Karpas-422 (cell line): Measurements from ENCODE around the gene ANKS3. TPM values are rescaled to one million over a fixed set of nuclear protein-coding genes. Genes with fewer than 3 reads are reported as not detected.
A peak's percentile ranks its signal among the peaks of the same experiment; 100 is the strongest.

Experiments used
- DNase-seq: peaks from one replicate; pipeline ENCODE4 v3.0.0-alpha.2; 2015
- H2AFZ ChIP-seq: fragments of 200-600 bp; sonication (generic); 2 replicates; pipeline ENCODE4 v1.6.1; 2014; ENCODE audit warnings: antibody characterized with exemption, low read length, mixed read lengths
- H3K27ac ChIP-seq: fragments of 200-600 bp; sonication (generic); 2 replicates; pipeline ENCODE4 v1.5.1; 2014; ENCODE audit warnings: mild to moderate bottlenecking, low read length, moderate library complexity
- H3K27me3 ChIP-seq: fragments of 200-600 bp; sonication (generic); 2 replicates; pipeline ENCODE4 v1.6.1; 2014; ENCODE audit warnings: low read length, mixed read lengths
- H3K36me3 ChIP-seq: fragments of 200-600 bp; sonication (generic); 2 replicates; pipeline ENCODE4 v1.6.1; 2014; ENCODE audit warnings: low read length, mixed read lengths; ENCODE audit not compliant: insufficient read depth
- H3K4me1 ChIP-seq: fragments of 200-600 bp; sonication (generic); 2 replicates; pipeline ENCODE4 v1.6.1; 2014; ENCODE audit warnings: mild to moderate bottlenecking, low read length, mixed read lengths
- H3K4me2 ChIP-seq: fragments of 200-600 bp; sonication (generic); 2 replicates; pipeline ENCODE4 v1.6.1; 2014; ENCODE audit warnings: low read length, low read depth, mild to moderate bottlenecking; ENCODE audit not compliant: poor library complexity, severe bottlenecking
- H3K4me3 ChIP-seq: fragments of 200-600 bp; sonication (generic); 2 replicates; pipeline ENCODE4 v1.5.1; 2014; ENCODE audit warnings: mild to moderate bottlenecking, antibody characterized with exemption, low read length, mixed read lengths
- H3K79me2 ChIP-seq: fragments of 200-600 bp; sonication (generic); 2 replicates; pipeline ENCODE4 v1.6.1; 2014; ENCODE audit warnings: mild to moderate bottlenecking, low read length, mixed read lengths
- H3K9ac ChIP-seq: fragments of 200-600 bp; sonication (generic); 2 replicates; pipeline ENCODE4 v1.6.0; 2014; ENCODE audit warnings: low read length
- H3K9me2 ChIP-seq: fragments of 200-600 bp; sonication (generic), shearing (Covaris generic); replicated peaks from 2 replicates; pipeline ENCODE4 v1.6.0; 2014; ENCODE audit warnings: mild to moderate bottlenecking, low read length, moderate library complexity; ENCODE audit not compliant: insufficient read depth
- H3K9me3 ChIP-seq: fragments of 300-700, 200-600 bp; sonication (generic); 2 replicates; pipeline ENCODE4 v1.6.1; 2014; ENCODE audit warnings: low read length, mixed read lengths
- H4K20me1 ChIP-seq: fragments of 200-600 bp; sonication (generic); 2 replicates; pipeline ENCODE4 v1.6.1; 2014; ENCODE audit warnings: mild to moderate bottlenecking, antibody characterized with exemption, low read length, low read depth; ENCODE audit not compliant: insufficient read depth
- total RNA-seq: library from RNA; depleted of rRNA; stranded (reverse); fragments of >200 nt; shearing (Covaris generic); gene quantifications from 2 replicates; pipeline ENCODE4 v1.2.3, GENCODE V29; 2014; ENCODE audit warnings: low replicate concordance

Gene ANKS3
- total RNA-seq, 1 experiment from 2014 or later: 6.4 TPM

DNA sequence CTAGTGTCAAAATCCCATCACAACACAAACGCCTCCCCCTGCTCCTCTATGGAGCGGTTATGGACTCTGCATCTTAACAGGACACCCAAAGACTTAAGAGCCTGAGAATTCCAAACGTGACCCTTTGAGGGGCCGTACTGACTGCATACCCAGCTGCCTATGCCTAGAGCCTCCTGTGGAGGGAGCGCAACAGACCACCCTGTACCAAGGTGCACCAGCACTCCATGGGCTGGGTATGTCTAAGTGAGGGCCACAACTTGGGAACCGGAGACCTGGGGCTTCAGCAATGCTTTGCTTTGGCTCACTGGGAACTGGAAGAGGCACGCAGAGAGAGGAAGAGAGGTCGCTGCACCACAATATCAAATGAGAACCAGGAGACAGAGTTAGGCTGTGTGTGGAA is 5.4 kb downstream of the ANKS3 start:
- H4K20me1 ChIP-seq: no peaks in the 10 kb centered on the region

DNA sequence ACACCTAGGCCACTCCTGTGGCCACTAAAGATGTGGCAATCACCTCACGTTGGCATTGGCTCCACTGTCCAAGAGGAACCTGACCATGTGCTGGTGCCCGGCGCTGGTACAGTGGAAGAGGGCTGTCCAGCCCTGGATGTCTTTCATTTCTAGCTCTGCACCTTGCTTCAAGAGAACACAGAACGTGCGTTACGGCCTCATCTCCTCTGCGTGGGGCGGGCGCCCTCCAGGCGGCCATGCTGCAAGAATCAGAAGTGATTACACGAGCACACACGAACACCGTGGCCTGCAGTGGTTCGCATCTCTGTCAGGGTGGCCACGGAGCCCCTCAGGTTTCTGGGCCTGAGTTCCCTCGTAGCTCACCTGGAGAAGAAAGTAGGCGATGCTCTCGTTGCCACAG is 7.5 kb downstream of the ANKS3 start:
- Histone ChIP-seq H3K4me3 (no peak overlapping the region), H3K4me2 (no peak overlapping the region), H3K36me3 (0 out of 2 replicates have a peak, but pooled peaks cover 3% of the 10 kb centered on the region), H3K9me3 (no peaks in the 10 kb centered on the region), H3K27me3 (no peaks in the 10 kb centered on the region), H3K9me2 (no peaks in the 10 kb centered on the region), H3K9ac (no peak overlapping the region), H3K4me1 (no peaks in the 10 kb centered on the region), H3K79me2 (peaks cover 1% of the 10 kb centered on the region), H2AFZ (no peak overlapping the region), H4K20me1 (no peaks in the 10 kb centered on the region), H3K27ac (no peak overlapping the region)
- DNase-seq: no peak

More for the DNA sequence above, 5.4 kb downstream of the ANKS3 start:
- H3K27me3 ChIP-seq: no peaks in the 10 kb centered on the region
- no peak overlapping the region for H3K27ac ChIP-seq
- H3K4me1 ChIP-seq: peaks cover 8% of the 10 kb centered on the region
- 0 out of 2 replicates have a peak, but pooled peaks cover 3% of the 10 kb centered on the region for H3K36me3 ChIP-seq
- no peaks in the 10 kb centered on the region for H3K9me3 ChIP-seq
- no peak for DNase-seq
- no peak overlapping the region for H3K4me3 ChIP-seq
- peaks cover 21% of the 10 kb centered on the region for H3K79me2 ChIP-seq
- H2AFZ ChIP-seq: no peak overlapping the region
- no peaks in the 10 kb centered on the region for H3K9me2 ChIP-seq
- H3K9ac ChIP-seq: no peak overlapping the region
- no peak overlapping the region for H3K4me2 ChIP-seq

DNA sequence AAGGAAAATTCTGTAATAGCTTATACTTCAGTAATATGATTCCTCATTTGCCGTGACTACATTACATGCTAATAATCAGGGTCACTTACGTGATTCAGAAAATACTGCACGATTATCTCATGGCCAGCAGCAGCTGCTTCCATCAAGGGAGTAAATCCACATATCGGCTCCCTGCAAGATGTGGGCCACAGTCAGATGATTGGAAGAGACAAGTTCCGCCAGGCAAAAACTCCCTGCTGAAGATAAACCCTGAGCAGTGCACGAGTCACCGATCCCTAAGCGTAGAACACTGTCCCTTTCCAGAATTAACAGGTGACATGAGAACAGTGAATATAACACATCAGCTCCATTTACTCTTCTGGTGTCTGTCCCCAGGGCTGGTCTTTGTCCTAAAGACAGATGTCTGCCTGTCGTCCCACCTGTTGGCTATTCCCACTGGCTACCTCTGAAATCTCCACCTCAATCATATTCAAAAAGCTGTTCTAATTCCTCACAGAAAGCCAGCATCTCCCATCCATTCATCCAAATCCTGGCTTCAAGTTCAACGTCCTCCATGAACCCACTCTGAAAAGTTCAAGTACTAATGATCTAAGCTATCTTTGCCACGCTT is 9.3 kb downstream of the ANKS3 start:
- no peaks in the 10 kb centered on the region for H3K9me2 ChIP-seq
- no peak for DNase-seq

DNA sequence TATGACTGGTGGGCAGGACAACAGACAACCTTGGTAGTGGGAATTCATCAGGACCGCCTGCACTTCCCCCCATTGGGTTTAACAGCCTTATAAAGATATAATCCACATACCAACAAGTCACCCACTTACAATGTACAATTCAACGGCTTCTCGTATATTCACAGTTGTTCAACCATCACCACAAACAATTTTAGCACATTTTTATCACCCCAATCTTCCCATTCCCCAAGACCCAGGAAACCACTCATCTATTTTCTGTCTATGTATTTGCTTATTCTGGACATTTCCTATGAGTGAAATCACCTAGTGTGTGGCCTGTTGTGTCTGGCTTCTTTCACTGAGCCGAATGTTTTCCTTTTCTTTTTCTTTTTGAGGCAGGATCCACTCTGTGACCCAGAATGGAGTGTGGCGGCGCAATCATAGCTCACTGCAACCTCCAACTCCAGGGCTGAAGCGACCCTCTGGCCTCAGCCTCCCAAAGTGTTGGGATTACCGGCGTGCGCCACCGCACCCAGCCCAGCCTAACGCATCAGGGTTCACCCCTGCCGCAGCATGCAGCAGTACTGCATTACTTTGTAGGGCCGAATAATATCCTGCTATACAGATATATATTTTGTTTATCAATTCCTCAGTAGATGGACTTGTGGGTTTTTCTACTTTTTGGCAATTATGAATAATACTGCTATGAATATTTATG is 10.9 kb downstream of the ANKS3 start:
- DNase-seq: no peak
- Histone ChIP-seq H3K4me2 (no peak overlapping the region), H3K4me3 (no peak overlapping the region), H3K4me1 (peaks cover 13% of the 10 kb centered on the region), H3K36me3 (0 out of 2 replicates have a peak, but pooled peaks cover 3% of the 10 kb centered on the region), H3K9me2 (no peaks in the 10 kb centered on the region), H3K79me2 (0 out of 2 replicates have a peak, but pooled peaks cover 4% of the 10 kb centered on the region), H2AFZ (no peak overlapping the region), H3K9ac (no peak overlapping the region), H4K20me1 (no peaks in the 10 kb centered on the region), H3K9me3 (no peaks in the 10 kb centered on the region), H3K27ac (no peak overlapping the region), H3K27me3 (no peaks in the 10 kb centered on the region)

More for the DNA sequence above, 9.3 kb downstream of the ANKS3 start:
- H3K27me3 ChIP-seq: no peaks in the 10 kb centered on the region
- no peaks in the 10 kb centered on the region for H3K9me3 ChIP-seq
- no peak overlapping the region for H3K4me2 ChIP-seq
- no peaks in the 10 kb centered on the region for H4K20me1 ChIP-seq
- H3K27ac ChIP-seq: no peak overlapping the region
- no peak overlapping the region for H3K9ac ChIP-seq
- H2AFZ ChIP-seq: no peak overlapping the region
- no peak overlapping the region for H3K4me3 ChIP-seq
- no peaks in the 10 kb centered on the region for H3K79me2 ChIP-seq
- no peaks in the 10 kb centered on the region for H3K4me1 ChIP-seq
- 0 out of 2 replicates have a peak, but pooled peaks cover 3% of the 10 kb centered on the region for H3K36me3 ChIP-seq

DNA sequence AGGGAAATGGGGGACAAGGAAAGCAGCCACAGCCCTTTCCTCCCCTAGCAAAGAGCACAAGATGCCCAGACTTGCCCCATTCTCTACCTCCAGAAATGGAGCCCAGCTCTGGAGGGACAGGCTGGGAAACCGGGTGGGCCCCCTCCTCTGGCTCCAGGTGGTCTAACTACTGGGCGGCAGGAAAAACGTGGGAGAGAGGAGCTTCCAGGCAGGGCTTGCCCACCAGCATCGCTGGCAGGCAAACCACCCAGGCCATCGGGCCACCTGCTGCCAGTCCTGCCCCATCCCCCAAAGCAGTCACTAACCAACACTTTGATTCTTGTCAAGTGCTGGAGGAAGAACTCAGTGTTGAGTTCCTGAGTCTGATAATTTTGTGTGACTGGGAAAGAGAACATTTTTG is 15.6 kb downstream of the ANKS3 start:
- peak overlapping the region; percentile 69 for H3K27ac ChIP-seq
- DNase-seq: no peak
- peak overlapping the region; percentile 40 for H3K4me2 ChIP-seq

DNA sequence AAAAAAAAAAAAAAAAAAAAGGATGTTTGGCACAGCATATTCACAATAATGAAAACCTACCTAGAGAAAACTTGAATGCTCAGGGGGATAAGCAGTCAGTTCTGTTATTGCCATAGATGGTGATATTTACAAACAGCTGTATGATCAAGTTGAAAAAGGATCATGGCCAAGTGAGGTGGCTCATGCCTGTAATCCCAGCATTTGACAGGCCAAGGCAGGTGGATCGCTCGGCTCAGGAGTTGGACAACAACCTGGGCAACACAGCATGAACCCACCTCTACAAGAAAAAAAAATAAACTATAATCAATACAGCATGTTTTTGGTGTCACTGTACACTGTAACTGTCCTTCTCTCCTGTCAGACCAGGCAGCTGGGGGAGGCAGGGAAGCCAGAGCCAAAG is 19.1 kb downstream of the ANKS3 start:
- no peak for DNase-seq
- Histone ChIP-seq H3K9me3 (no peaks in the 10 kb centered on the region), H3K4me1 (peaks cover 14% of the 10 kb centered on the region), H3K27ac (no peak overlapping the region), H3K79me2 (0 out of 2 replicates have a peak, but pooled peaks cover 6% of the 10 kb centered on the region), H3K9me2 (no peaks in the 10 kb centered on the region), H3K9ac (no peak overlapping the region), H4K20me1 (no peaks in the 10 kb centered on the region), H3K4me2 (no peak overlapping the region), H2AFZ (no peak overlapping the region), H3K27me3 (no peaks in the 10 kb centered on the region), H3K36me3 (no peaks in the 10 kb centered on the region; the same call in 1 of the 2 replicates), H3K4me3 (no peak overlapping the region)

More for the DNA sequence above, 15.6 kb downstream of the ANKS3 start:
- Histone ChIP-seq H3K9me3 (no peaks in the 10 kb centered on the region), H3K4me3 (no peak overlapping the region; the same call in 1 of the 2 replicates), H2AFZ (no peak overlapping the region), H3K9ac (no peak overlapping the region), H3K9me2 (no peaks in the 10 kb centered on the region), H4K20me1 (no peaks in the 10 kb centered on the region), H3K4me1 (peaks cover 14% of the 10 kb centered on the region), H3K79me2 (0 out of 2 replicates have a peak, but pooled peaks cover 6% of the 10 kb centered on the region), H3K27me3 (no peaks in the 10 kb centered on the region), H3K36me3 (no peaks in the 10 kb centered on the region)

DNA sequence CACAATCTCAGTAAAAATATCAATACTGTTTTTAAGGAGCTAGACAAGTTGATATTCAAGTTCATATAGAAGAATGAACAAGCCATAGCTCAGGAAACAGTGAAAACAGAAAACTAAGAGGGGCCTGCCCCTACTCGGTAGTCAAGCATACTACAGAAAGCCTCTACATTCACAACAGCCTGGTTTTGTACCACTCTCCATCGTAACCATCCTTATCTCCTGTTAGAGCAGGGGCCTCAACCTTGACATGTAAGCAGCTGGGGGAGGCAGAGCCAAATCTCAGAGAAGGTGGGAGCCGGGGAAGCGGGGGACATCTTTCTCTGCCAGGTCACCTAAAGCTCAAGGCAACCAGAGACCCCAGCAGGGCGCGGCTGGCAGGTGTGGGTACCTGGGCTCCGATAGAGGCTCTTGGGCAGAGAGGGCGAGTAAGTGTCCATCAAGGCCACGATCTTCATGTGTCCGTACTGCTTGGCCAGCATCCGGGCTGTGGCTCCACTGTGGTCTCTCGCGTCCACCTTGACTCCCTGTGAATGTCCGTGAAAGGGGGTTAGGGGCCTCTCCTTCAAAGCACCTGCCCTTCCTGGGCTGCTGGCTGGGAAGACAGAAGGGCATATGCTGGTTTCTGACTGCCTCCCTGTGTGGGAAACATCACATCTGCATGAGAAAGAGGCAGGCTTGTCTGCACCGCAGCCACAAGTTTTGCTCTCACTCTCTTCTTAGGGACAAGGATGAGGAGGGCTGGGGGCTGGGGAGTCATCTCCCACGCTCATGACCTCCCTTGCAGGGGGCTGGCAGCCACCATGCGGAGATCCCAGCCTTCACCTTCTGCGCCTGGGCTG is 20.2 kb downstream of the ANKS3 start:
- Histone ChIP-seq H3K9ac (no peak overlapping the region), H3K4me1 (peaks cover 8% of the 10 kb centered on the region), H3K79me2 (0 out of 2 replicates have a peak, but pooled peaks cover 6% of the 10 kb centered on the region), H3K36me3 (no peaks in the 10 kb centered on the region; the same call in 1 of the 2 replicates), H4K20me1 (no peaks in the 10 kb centered on the region), H3K27ac (no peak overlapping the region), H2AFZ (no peak overlapping the region), H3K4me3 (no peak overlapping the region), H3K27me3 (no peaks in the 10 kb centered on the region), H3K4me2 (no peak overlapping the region), H3K9me3 (no peaks in the 10 kb centered on the region), H3K9me2 (no peaks in the 10 kb centered on the region)
- DNase-seq: no peak

DNA sequence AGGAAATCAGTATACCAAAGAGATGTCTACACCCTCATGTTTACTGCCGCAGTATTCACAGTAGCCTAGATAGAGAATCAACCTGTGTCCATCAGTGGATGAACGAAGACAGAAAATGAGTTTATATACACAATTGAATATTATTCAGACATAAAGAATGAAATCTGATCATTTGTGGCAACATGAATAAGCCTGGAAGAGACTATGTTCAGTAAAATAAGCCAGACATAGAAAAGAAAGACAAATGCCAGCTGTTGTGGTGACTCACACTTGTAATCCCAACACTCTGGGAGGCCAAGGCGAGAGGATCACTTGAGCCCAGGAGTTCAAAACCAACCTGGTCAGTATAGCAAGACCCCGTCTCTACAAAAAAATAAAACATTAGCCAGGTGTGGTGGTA is 24.6 kb downstream of the ANKS3 start:
- no peak overlapping the region for H3K9ac ChIP-seq
- H3K9me2 ChIP-seq: no peaks in the 10 kb centered on the region
- no peaks in the 10 kb centered on the region for H3K27me3 ChIP-seq
- no peak for DNase-seq
- no peaks in the 10 kb centered on the region for H3K9me3 ChIP-seq
- H3K79me2 ChIP-seq: no peaks in the 10 kb centered on the region
- H3K36me3 ChIP-seq: no peaks in the 10 kb centered on the region; the same call in 1 of the 2 replicates
- no peak overlapping the region for H3K4me2 ChIP-seq
- H3K27ac ChIP-seq: no peak overlapping the region
- no peak overlapping the region for H3K4me3 ChIP-seq
- H2AFZ ChIP-seq: no peak overlapping the region
- no peaks in the 10 kb centered on the region for H4K20me1 ChIP-seq
- no peaks in the 10 kb centered on the region for H3K4me1 ChIP-seq
